Astrocyte (in vitro differentiated cells and primary cell): ENCODE data around the gene RRM1. TPM values are rescaled to one million over a fixed set of nuclear protein-coding genes. Genes with fewer than 3 reads are reported as not detected.

ENCODE experiments used
- DNase-seq: peaks from one replicate; pipeline ENCODE4 v3.0.0-alpha.2; 2010; ENCODE audit warnings: low read depth
- FAIRE-seq: peaks from 2 replicates; lab custom pipeline; 2011; peaks lifted over from hg19 to GRCh38; lab: Jason Lieb, UNC
- H2AFZ ChIP-seq: 2 replicates; pipeline ENCODE4 v1.6.0; 2012; ENCODE audit warnings: low read depth, low read length, inconsistent platforms
- H3K27ac ChIP-seq: 2 replicates; pipeline ENCODE4 v1.5.1; 2011; ENCODE audit warnings: low read depth, low read length, inconsistent platforms
- H3K27me3 ChIP-seq: 2 replicates; pipeline ENCODE4 v1.6.0; 2011; ENCODE audit warnings: low read length, inconsistent platforms; ENCODE audit not compliant: insufficient read depth
- H3K36me3 ChIP-seq: 2 replicates; pipeline ENCODE4 v1.5.1; 2011; ENCODE audit warnings: low read length, inconsistent platforms; ENCODE audit not compliant: insufficient read depth
- H3K4me1 ChIP-seq: 2 replicates; pipeline ENCODE4 v1.5.1; 2011; ENCODE audit warnings: low read length, inconsistent platforms; ENCODE audit not compliant: insufficient read depth
- H3K4me2 ChIP-seq: 2 replicates; pipeline ENCODE4 v1.6.0; 2012; ENCODE audit warnings: low read length, inconsistent platforms
- H3K4me3 ChIP-seq: 2 replicates; pipeline ENCODE4 v1.5.1; 2011; ENCODE audit warnings: low read depth, mild to moderate bottlenecking, low read length, inconsistent platforms; ENCODE audit not compliant: insufficient read depth
- H3K79me2 ChIP-seq: 2 replicates; pipeline ENCODE4 v1.6.0; 2012; ENCODE audit warnings: mild to moderate bottlenecking, low read length, inconsistent platforms; ENCODE audit not compliant: insufficient read depth
- H3K9ac ChIP-seq: 2 replicates; pipeline ENCODE4 v1.6.0; 2012; ENCODE audit warnings: mild to moderate bottlenecking, low read length, inconsistent platforms
- H3K9me3 ChIP-seq: 2 replicates; pipeline ENCODE4 v1.5.1; 2012; ENCODE audit warnings: low read depth, mild to moderate bottlenecking, low read length, inconsistent platforms; ENCODE audit not compliant: insufficient read depth
- H4K20me1 ChIP-seq: 2 replicates; pipeline ENCODE4 v1.6.0; 2012; ENCODE audit warnings: low read length, inconsistent platforms; ENCODE audit not compliant: insufficient read depth
- H3K27ac Mint-ChIP-seq: one replicate; pipeline ENCODE4 v1.8.0; 2021; ENCODE audit warnings: mild to moderate bottlenecking, mixed read lengths; ENCODE audit not compliant: unreplicated experiment
- H3K27me3 Mint-ChIP-seq: one replicate; pipeline ENCODE4 v1.8.0; 2021; ENCODE audit warnings: low read depth, mixed read lengths; ENCODE audit not compliant: unreplicated experiment
- H3K36me3 Mint-ChIP-seq: one replicate; pipeline ENCODE4 v1.8.0; 2021; ENCODE audit warnings: low read depth, mixed read lengths; ENCODE audit not compliant: unreplicated experiment
- H3K4me1 Mint-ChIP-seq: one replicate; pipeline ENCODE4 v1.8.0; 2021; ENCODE audit warnings: low read depth, mixed read lengths; ENCODE audit not compliant: unreplicated experiment
- H3K4me3 Mint-ChIP-seq: one replicate; pipeline ENCODE4 v1.8.0; 2021; ENCODE audit warnings: mild to moderate bottlenecking, moderate library complexity, mixed read lengths; ENCODE audit not compliant: unreplicated experiment
- H3K9me3 Mint-ChIP-seq: one replicate; pipeline ENCODE4 v1.8.0; 2021; ENCODE audit warnings: mild to moderate bottlenecking, mixed read lengths; ENCODE audit not compliant: unreplicated experiment
- EZH2 ChIP-seq: IDR thresholded peaks from 2 replicates; pipeline ENCODE4 v1.6.1; 2012; ENCODE audit warnings: mild to moderate bottlenecking, low read length, inconsistent platforms; ENCODE audit not compliant: insufficient read depth
- total RNA-seq: library from RNA; stranded (reverse); gene quantifications from 2 replicates; pipeline ENCODE4 v1.2.1, GENCODE V29; 2021
- TF ChIP-seq, protein P1 (sequence below): IDR thresholded peaks from 2 replicates; pipeline ENCODE4 v1.5.1; 2011; ENCODE audit warnings: low read depth, mild to moderate bottlenecking, inconsistent platforms, low read length, moderate library complexity; ENCODE audit not compliant: insufficient read depth

Gene RRM1
- total RNA-seq, 1 donor from 2014 or later, result 26.2 TPM

DNA sequence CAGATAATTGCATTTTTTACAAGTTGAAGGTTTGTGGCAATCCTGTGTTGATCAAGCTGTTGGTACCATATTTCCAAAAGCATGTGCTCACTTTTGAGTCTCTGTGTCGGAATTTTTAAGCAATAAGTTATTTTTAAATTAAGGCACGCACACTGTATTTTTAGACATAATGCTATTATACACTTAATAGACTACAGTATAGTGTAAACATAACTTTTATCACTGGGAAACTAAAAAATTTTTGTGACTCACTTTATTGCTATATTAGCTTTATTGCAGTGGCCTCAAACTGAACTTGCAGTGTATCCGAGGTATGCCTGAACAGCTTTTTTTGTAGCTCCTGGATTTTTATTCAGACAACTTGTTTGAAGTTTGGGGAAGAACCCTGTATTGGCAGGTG is 31.3 kb upstream of the RRM1 start:
- FAIRE-seq, result no peak
- Mint-ChIP-seq H3K9me3 (no peaks in the 10 kb centered on the region), H3K27ac (no peak overlapping the region)

DNA sequence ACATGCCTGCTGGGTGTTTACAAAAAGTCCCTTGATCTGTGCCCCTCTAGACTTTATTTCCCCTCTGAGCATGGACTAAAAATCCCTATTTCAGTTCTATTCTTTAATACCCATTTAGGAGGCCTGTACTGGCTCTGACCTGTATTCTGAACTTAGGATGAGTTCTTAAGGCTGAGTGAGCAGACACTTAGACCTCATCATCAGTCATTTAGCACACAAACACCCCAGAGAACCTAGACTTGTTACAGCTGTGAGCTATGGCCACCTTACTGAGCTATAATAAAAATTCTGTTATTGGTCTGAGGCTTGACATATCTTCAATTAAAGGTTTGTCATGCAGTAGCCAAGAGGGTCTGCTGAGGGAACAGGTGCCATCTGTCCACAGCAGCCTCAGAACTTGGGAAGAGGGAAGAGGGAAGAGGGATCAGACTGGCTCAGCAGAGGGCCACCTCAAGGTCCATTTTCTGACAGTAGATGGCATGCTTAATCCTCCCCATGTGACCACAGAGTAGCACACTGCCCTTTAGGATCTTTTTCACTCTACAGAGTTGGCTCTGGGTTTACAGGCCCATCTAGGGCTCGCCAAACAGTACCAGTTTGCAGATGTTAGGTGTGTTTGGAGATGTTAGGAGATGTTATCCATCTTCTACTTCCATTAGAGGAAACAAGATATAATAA is 30.2 kb upstream of the RRM1 start:
- Histone ChIP-seq H4K20me1 (no peaks in the 10 kb centered on the region), H3K27ac (no peak overlapping the region), H3K9me3 (no peaks in the 10 kb centered on the region), H3K27me3 (no peaks in the 10 kb centered on the region), H3K36me3 (no peaks in the 10 kb centered on the region), H2AFZ (no peak overlapping the region), H3K79me2 (no peaks in the 10 kb centered on the region), H3K4me1 (peaks cover 4% of the 10 kb centered on the region), H3K4me2 (no peak overlapping the region), H3K4me3 (no peak overlapping the region), H3K9ac (no peak overlapping the region)
- Mint-ChIP-seq H3K4me1 (peaks cover 9% of the 10 kb centered on the region), H3K27me3 (no peaks in the 10 kb centered on the region), H3K9me3 (no peaks in the 10 kb centered on the region), H3K4me3 (no peak overlapping the region), H3K27ac (no peak overlapping the region), H3K36me3 (peaks cover 2% of the 10 kb centered on the region)
- no peak for DNase-seq
- TF ChIP-seq, protein P1, sequence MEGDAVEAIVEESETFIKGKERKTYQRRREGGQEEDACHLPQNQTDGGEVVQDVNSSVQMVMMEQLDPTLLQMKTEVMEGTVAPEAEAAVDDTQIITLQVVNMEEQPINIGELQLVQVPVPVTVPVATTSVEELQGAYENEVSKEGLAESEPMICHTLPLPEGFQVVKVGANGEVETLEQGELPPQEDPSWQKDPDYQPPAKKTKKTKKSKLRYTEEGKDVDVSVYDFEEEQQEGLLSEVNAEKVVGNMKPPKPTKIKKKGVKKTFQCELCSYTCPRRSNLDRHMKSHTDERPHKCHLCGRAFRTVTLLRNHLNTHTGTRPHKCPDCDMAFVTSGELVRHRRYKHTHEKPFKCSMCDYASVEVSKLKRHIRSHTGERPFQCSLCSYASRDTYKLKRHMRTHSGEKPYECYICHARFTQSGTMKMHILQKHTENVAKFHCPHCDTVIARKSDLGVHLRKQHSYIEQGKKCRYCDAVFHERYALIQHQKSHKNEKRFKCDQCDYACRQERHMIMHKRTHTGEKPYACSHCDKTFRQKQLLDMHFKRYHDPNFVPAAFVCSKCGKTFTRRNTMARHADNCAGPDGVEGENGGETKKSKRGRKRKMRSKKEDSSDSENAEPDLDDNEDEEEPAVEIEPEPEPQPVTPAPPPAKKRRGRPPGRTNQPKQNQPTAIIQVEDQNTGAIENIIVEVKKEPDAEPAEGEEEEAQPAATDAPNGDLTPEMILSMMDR, result no peak
- TF ChIP-seq EZH2, result no peak
- no peak for FAIRE-seq

More for the DNA sequence above, 31.3 kb upstream of the RRM1 start:
- Histone ChIP-seq H3K36me3 (no peaks in the 10 kb centered on the region), H3K9ac (no peak overlapping the region), H3K79me2 (no peaks in the 10 kb centered on the region), H3K4me3 (no peak overlapping the region), H4K20me1 (no peaks in the 10 kb centered on the region), H2AFZ (no peak overlapping the region), H3K27me3 (no peaks in the 10 kb centered on the region), H3K4me1 (peaks cover 4% of the 10 kb centered on the region), H3K27ac (no peak overlapping the region), H3K9me3 (no peaks in the 10 kb centered on the region), H3K4me2 (no peak overlapping the region)
- Mint-ChIP-seq H3K4me1 (peaks cover 11% of the 10 kb centered on the region), H3K27me3 (no peaks in the 10 kb centered on the region), H3K36me3 (peaks cover 4% of the 10 kb centered on the region), H3K4me3 (no peak overlapping the region)
- DNase-seq, result peak; percentile 8
- TF ChIP-seq, protein P1, result no peak
- no peak for TF ChIP-seq EZH2

DNA sequence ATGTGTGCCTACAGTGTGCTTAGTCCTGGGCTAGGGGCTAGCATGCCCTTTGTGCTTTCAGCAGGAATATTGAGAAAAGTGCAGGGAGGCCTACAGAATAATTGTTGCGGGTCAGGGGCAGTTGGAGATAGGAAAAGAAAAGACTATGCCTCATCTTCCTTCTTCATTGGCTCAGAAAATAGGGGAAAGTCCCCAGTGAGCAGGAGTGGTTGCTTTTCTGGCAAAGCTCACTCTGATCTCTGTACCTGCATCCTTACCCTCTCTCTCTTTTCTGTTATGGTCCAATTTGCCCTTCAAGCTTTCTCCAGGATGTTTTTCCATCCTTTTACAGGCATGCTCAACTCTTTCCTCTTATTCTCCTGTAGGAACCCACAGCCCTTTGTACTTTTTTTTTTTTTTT is 29.5 kb upstream of the RRM1 start:
- Mint-ChIP-seq H3K27me3 (no peaks in the 10 kb centered on the region), H3K27ac (no peak overlapping the region), H3K9me3 (no peaks in the 10 kb centered on the region), H3K4me1 (peaks cover 9% of the 10 kb centered on the region), H3K36me3 (no peaks in the 10 kb centered on the region), H3K4me3 (no peak overlapping the region)
- Histone ChIP-seq H3K9ac (no peak overlapping the region), H2AFZ (no peak overlapping the region), H3K4me2 (no peak overlapping the region), H4K20me1 (no peaks in the 10 kb centered on the region), H3K27ac (no peak overlapping the region), H3K4me3 (no peak overlapping the region), H3K79me2 (no peaks in the 10 kb centered on the region), H3K36me3 (no peaks in the 10 kb centered on the region), H3K9me3 (no peaks in the 10 kb centered on the region), H3K4me1 (peaks cover 4% of the 10 kb centered on the region), H3K27me3 (no peaks in the 10 kb centered on the region)
- no peak for TF ChIP-seq EZH2
- TF ChIP-seq, protein P1, result no peak
- FAIRE-seq, result no peak
- no peak for DNase-seq
